Right lobe of liver (tissue), 4 donors: Measurements from ENCODE around the gene VPREB3.

Experiments
- CTCF ChIP-seq, 4 donors: fragments of 200-600 bp in 3 of 4; fragments of 450-650 bp in 1 of 4; IDR thresholded peaks; one replicate each; pipeline versions ENCODE4 v1.5.1 to v1.8.0; 2016 to 2022; ENCODE audit warnings: antibody characterized with exemption in 4 of 4, mild to moderate bottlenecking in 2 of 4
- POLR2A ChIP-seq: fragments of 450-650 bp; IDR thresholded peaks from one replicate; pipeline ENCODE4 v1.6.1; 2017; ENCODE audit warnings: antibody characterized with exemption, mild to moderate bottlenecking
- donor health status: DM: no; HTN: no; CAD: no.
- donor health status: DM: no; HTN: no; CAD: no.
- donor health status: DM: no; HTN: yes; CAD: no.

- no peak for TF ChIP-seq CTCF (IDR thresholded peaks at IDR 0.05)
- TF ChIP-seq POLR2A, result no peak
Observed at GRCh38 chr22:23712256-23712655, 42.0 kb downstream of the VPREB3 start.
